SK-N-SH treated with all-trans-retinoic acid at 6 μM for 48 hours (cell line): ENCODE measurements around the gene CMKLR1.

Experiments
- ARNTL ChIP-seq: fragments of 450-650 bp; formaldehyde crosslinking; IDR thresholded peaks from 2 replicates; pipeline ENCODE4 v1.5.0; 2020; ENCODE audit warnings: low read depth, mild to moderate bottlenecking, moderate library complexity, borderline replicate concordance
- ESRRG ChIP-seq: fragments of 250-450 bp; sonication (Bioruptor Pico); IDR thresholded peaks from 2 replicates; pipeline ENCODE4 v1.6.1; 2021; ENCODE audit warnings: mild to moderate bottlenecking
- GLIS3 ChIP-seq: fragments of 250-450 bp; sonication (Bioruptor Pico); IDR thresholded peaks from 2 replicates; pipeline ENCODE4 v1.5.0; 2020; ENCODE audit warnings: mild to moderate bottlenecking, moderate library complexity
- PATZ1 ChIP-seq: fragments of 250-450 bp; sonication (Bioruptor Pico); IDR thresholded peaks from 2 replicates; pipeline ENCODE4 v1.8.0; 2020; ENCODE audit warnings: mild to moderate bottlenecking, moderate library complexity, borderline replicate concordance
- POU6F1 ChIP-seq: fragments of 250-450 bp; sonication (Bioruptor Pico); IDR thresholded peaks from 2 replicates; pipeline ENCODE4 v1.8.0; 2021; ENCODE audit warnings: low read depth, mild to moderate bottlenecking, moderate library complexity, borderline replicate concordance
- PPARA ChIP-seq: fragments of 250-450 bp; sonication (Bioruptor Pico); IDR thresholded peaks from 2 replicates; pipeline ENCODE4 v1.5.0; 2020; ENCODE audit warnings: mild to moderate bottlenecking, borderline replicate concordance
- RARB ChIP-seq: fragments of 250-450 bp; sonication (Bioruptor Pico); IDR thresholded peaks from 2 replicates; pipeline ENCODE4 v1.8.0; 2021; ENCODE audit warnings: mild to moderate bottlenecking, moderate library complexity
- SNAI2 ChIP-seq: fragments of 250-450 bp; sonication (Bioruptor Pico); IDR thresholded peaks from 2 replicates; pipeline ENCODE4 v1.5.0; 2020; ENCODE audit warnings: mild to moderate bottlenecking, moderate library complexity
- TCF4 ChIP-seq: fragments of 250-450 bp; sonication (Bioruptor Pico); IDR thresholded peaks from 2 replicates; pipeline ENCODE4 v1.8.0; 2021; ENCODE audit warnings: mild to moderate bottlenecking, moderate library complexity, borderline replicate concordance

DNA sequence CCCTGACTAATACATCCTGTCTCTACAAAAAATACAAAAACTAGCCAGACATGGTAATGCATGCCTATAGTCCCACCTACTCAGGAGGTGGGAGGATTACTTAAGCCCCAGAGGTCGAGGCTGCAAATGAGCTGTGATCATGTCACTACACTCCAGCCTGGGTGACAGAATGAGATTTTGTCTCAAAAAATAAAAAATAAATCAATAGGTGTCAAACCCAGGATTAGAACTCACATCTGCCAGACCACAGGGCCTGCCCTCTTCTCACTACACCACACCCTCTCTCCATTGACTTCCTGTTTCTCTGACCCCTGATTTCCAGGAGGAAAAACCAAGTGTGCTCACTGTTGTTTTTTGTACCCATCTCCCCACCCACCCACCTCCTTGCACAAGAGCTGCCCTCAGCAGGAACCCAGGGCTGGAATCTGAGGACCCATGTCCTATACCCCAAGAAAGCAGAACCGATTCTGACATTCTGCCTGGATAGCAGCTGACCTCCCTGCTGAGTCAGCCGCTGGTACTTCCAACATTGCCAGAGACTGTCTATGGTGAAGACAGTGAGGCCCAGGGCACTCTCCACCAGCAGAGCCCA, 6.2 kb downstream of the CMKLR1 start:
- no peak for TF ChIP-seq GLIS3 (CRISPR knock-in tag)
- TF ChIP-seq TCF4 = no peak
- TF ChIP-seq SNAI2 (CRISPR knock-in tag) = no peak
- no peak for TF ChIP-seq POU6F1 (CRISPR knock-in tag)
- no peak for TF ChIP-seq RARB (CRISPR knock-in tag)
- no peak for TF ChIP-seq ESRRG (CRISPR knock-in tag)
- TF ChIP-seq PPARA (CRISPR knock-in tag) = no peak
- TF ChIP-seq ARNTL = no peak
- no peak for TF ChIP-seq PATZ1 (CRISPR knock-in tag)
